Fibroblast of lung (primary cell): ENCODE measurements around the gene PRKAB1. TPM values are rescaled to one million over a fixed set of nuclear protein-coding genes. Genes with fewer than 3 reads are reported as not detected.

ENCODE experiments used
- DNase-seq, 2 donors: peaks; one replicate each; pipeline versions ENCODE4 v3.0.0 to v3.0.0-alpha.2; 2010; ENCODE audit warnings: low read depth in 2 of 2
- H2AFZ ChIP-seq: 2 replicates; pipeline ENCODE4 v1.5.1; 2012; ENCODE audit warnings: low read length, control low read depth, inconsistent platforms
- H3K27ac ChIP-seq: 2 replicates; pipeline ENCODE4 v1.5.1; 2011; ENCODE audit warnings: low read length, control low read depth; ENCODE audit not compliant: insufficient read depth
- H3K27me3 ChIP-seq: 2 replicates; pipeline ENCODE4 v1.5.1; 2011; ENCODE audit warnings: mild to moderate bottlenecking, low read length; ENCODE audit not compliant: control insufficient read depth, insufficient read depth
- H3K36me3 ChIP-seq: 2 replicates; pipeline ENCODE4 v1.5.1; 2011; ENCODE audit warnings: low read length; ENCODE audit not compliant: control insufficient read depth, insufficient read depth
- H3K4me1 ChIP-seq: 2 replicates; pipeline ENCODE4 v1.5.1; 2011; ENCODE audit warnings: low read length; ENCODE audit not compliant: control insufficient read depth, insufficient read depth; ENCODE audit errors: extremely low read depth
- H3K4me2 ChIP-seq: 2 replicates; pipeline ENCODE4 v1.5.1; 2011; ENCODE audit warnings: low read length, control low read depth; ENCODE audit not compliant: insufficient read depth; ENCODE audit errors: extremely low read depth
- H3K4me3 ChIP-seq, 4 experiments: fragments of 200-600 bp in 1 of 4; sonication (generic) in 1 of 4; replicated peaks in 1 of 4; 2 replicates each; pipeline ENCODE4 v1.5.1; 2011 to 2016; ENCODE audit warnings: low read length in 4 of 4, low read depth in 3 of 4, mild to moderate bottlenecking in 3 of 4, control low read depth in 2 of 4, inconsistent platforms in 1 of 4, mixed read lengths in 1 of 4; ENCODE audit not compliant: insufficient read depth in 1 of 4; ENCODE audit errors: control extremely low read depth in 1 of 4
- H3K79me2 ChIP-seq: 2 replicates; pipeline ENCODE4 v1.5.1; 2012; ENCODE audit warnings: mild to moderate bottlenecking, low read length, inconsistent platforms; ENCODE audit not compliant: control insufficient read depth, insufficient read depth
- H3K9ac ChIP-seq: 2 replicates; pipeline ENCODE4 v1.5.1; 2011; ENCODE audit warnings: mild to moderate bottlenecking, low read length, control low read depth; ENCODE audit not compliant: insufficient read depth
- H3K9me3 ChIP-seq: 2 replicates; pipeline ENCODE4 v1.5.1; 2012; ENCODE audit warnings: low read depth, low read length; ENCODE audit not compliant: control insufficient read depth, insufficient read depth
- H4K20me1 ChIP-seq: 2 replicates; pipeline ENCODE4 v1.5.1; 2011; ENCODE audit warnings: low read length; ENCODE audit not compliant: control insufficient read depth, insufficient read depth; ENCODE audit errors: extremely low read depth
- EZH2 ChIP-seq: IDR thresholded peaks from 2 replicates; pipeline ENCODE4 v1.5.1; 2012; ENCODE audit warnings: low read length, control low read depth, mild to moderate bottlenecking; ENCODE audit errors: missing control alignments
- polyA plus RNA-seq, 2 donors: library from polyadenylated mRNA; depleted of rRNA in 1 of 2; stranded (reverse) in 1 of 2; unstranded in 1 of 2; fragments of >200 nt; gene quantifications; 2 replicates each; pipeline ENCODE4 v1.2.1, GENCODE V29; 2011 to 2012; ENCODE audit warnings: missing spikeins in 1 of 2
- total RNA-seq: library from RNA; depleted of rRNA; stranded (reverse); fragments of >200 nt; gene quantifications from 2 replicates; pipeline ENCODE4 v1.2.1, GENCODE V29; 2014
- TF ChIP-seq, protein P1 (sequence below), 2 donors: IDR thresholded peaks in 1 of 2; conservative IDR thresholded peaks in 1 of 2; 1 replicate in 1 of 2; 2 replicates in 1 of 2; pipeline ENCODE4 v1.5.1; 2011 to 2012; ENCODE audit warnings: low read length in 2 of 2, control low read depth in 1 of 2, inconsistent platforms in 1 of 2, low read depth in 1 of 2, mild to moderate bottlenecking in 1 of 2

The PRKAB1 gene
- total and polyA plus RNA-seq, 2 donors (not counting 1 experiment from before 2014, with no cell fraction given) = 17.0 to 23.8 TPM

DNA sequence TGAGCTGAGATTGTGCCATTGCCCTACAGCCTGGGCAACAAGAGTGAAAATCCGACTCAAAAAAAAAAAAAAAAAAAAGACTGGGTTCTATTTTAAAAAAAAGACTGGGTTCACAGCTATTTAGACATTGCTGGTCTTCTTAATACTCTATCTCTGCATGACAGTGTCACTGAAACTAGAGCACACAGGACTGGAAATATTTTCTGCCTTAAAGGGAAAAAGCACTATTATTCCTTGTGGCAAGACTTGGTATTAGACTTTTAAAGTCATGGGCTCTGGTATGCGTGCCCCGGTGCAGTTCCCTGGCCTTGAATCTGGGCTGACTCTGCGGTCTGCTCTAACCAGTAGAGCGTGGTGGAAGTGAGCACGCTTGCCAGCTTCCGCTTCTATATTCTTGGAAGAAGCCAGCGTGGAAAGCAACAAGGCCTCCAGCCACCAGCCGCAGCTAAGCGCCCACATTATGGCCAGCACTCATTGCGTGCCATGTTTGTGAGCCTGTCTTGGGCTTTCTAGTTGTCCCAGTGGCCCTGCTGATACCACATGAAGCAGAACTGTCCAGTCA, 31.3 kb downstream of the PRKAB1 start:
- H3K4me3 ChIP-seq = no peak overlapping the region
- H3K9ac ChIP-seq = no peak overlapping the region
- no peak overlapping the region for H2AFZ ChIP-seq
- H3K4me1 ChIP-seq = no peaks in the 10 kb centered on the region
- H3K27ac ChIP-seq = no peak overlapping the region
- no peaks in the 10 kb centered on the region for H4K20me1 ChIP-seq
- no peak for TF ChIP-seq EZH2
- TF ChIP-seq, protein P1, sequence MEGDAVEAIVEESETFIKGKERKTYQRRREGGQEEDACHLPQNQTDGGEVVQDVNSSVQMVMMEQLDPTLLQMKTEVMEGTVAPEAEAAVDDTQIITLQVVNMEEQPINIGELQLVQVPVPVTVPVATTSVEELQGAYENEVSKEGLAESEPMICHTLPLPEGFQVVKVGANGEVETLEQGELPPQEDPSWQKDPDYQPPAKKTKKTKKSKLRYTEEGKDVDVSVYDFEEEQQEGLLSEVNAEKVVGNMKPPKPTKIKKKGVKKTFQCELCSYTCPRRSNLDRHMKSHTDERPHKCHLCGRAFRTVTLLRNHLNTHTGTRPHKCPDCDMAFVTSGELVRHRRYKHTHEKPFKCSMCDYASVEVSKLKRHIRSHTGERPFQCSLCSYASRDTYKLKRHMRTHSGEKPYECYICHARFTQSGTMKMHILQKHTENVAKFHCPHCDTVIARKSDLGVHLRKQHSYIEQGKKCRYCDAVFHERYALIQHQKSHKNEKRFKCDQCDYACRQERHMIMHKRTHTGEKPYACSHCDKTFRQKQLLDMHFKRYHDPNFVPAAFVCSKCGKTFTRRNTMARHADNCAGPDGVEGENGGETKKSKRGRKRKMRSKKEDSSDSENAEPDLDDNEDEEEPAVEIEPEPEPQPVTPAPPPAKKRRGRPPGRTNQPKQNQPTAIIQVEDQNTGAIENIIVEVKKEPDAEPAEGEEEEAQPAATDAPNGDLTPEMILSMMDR (conservative IDR thresholded peaks at IDR 0.05 in 1 of 2, IDR thresholded peaks at IDR 0.05 in 1 of 2; ENCODE audit: low read depth in 1 of 2, low read length in 2 of 2) = no peak
- no peaks in the 10 kb centered on the region for H3K9me3 ChIP-seq
- H3K36me3 ChIP-seq = peaks cover 13% of the 10 kb centered on the region
- no peaks in the 10 kb centered on the region for H3K79me2 ChIP-seq
- H3K4me2 ChIP-seq = no peak overlapping the region
- no peak for DNase-seq
- no peaks in the 10 kb centered on the region for H3K27me3 ChIP-seq

DNA sequence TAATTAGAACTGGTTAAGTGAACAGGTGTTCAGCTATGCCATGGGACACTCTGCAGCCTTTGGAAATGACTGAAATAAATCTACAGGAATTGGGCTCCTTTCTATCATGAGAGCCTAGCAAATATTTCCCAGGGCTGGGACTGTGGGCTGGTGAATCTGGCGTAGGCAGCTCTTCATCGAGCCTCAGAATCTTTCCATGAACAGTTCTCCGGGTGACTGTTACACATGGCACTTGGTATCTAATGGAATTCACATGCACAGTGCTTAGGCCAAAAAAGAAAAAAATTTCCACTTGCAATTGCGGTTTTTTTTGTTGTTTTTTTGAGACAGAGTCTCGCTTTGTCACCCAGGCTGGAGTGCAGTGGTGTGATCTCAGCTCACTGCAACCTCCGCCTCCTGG, 32.1 kb downstream of the PRKAB1 start:
- no peaks in the 10 kb centered on the region for H3K4me1 ChIP-seq
- no peak overlapping the region for H3K4me3 ChIP-seq
- H3K27me3 ChIP-seq = no peaks in the 10 kb centered on the region
- peaks cover 13% of the 10 kb centered on the region for H3K36me3 ChIP-seq
- no peak overlapping the region for H3K27ac ChIP-seq
- H3K79me2 ChIP-seq = no peaks in the 10 kb centered on the region
- DNase-seq = no peak
- no peak overlapping the region for H2AFZ ChIP-seq
- no peak overlapping the region for H3K9ac ChIP-seq
- H3K9me3 ChIP-seq = no peaks in the 10 kb centered on the region
- H3K4me2 ChIP-seq = no peak overlapping the region
- TF ChIP-seq EZH2 = no peak
- TF ChIP-seq, protein P1 (conservative IDR thresholded peaks at IDR 0.05 in 1 of 2, IDR thresholded peaks at IDR 0.05 in 1 of 2; ENCODE audit: low read depth in 1 of 2, low read length in 2 of 2) = no peak
- no peaks in the 10 kb centered on the region for H4K20me1 ChIP-seq

- no peak overlapping the region for H2AFZ ChIP-seq
- no peak overlapping the region for H3K4me3 ChIP-seq
These were observed 36.3 kb downstream of the PRKAB1 start for GRCh38 chr12:119704065-119704747.

More at GRCh38 chr12:119704065-119704747, 36.3 kb downstream of the PRKAB1 start:
- Histone ChIP-seq H3K9ac (no peak overlapping the region), H3K27ac (no peak overlapping the region), H3K79me2 (no peaks in the 10 kb centered on the region), H3K4me2 (no peak overlapping the region), H3K4me1 (no peaks in the 10 kb centered on the region), H4K20me1 (no peaks in the 10 kb centered on the region), H3K9me3 (no peaks in the 10 kb centered on the region), H3K36me3 (peaks cover 11% of the 10 kb centered on the region), H3K27me3 (no peaks in the 10 kb centered on the region)
- no peak for TF ChIP-seq EZH2
- TF ChIP-seq, protein P1 (conservative IDR thresholded peaks at IDR 0.05 in 1 of 2, IDR thresholded peaks at IDR 0.05 in 1 of 2; ENCODE audit: low read depth in 1 of 2, low read length in 2 of 2) = no peak
- peak; percentile 20 to 38 for DNase-seq
